B cell (primary cell): Measurements from ENCODE around the gene KEL. TPM values are rescaled to one million over a fixed set of nuclear protein-coding genes. Genes with fewer than 3 reads are reported as not detected.

Experiments used
- ATAC-seq: fragments of 200-7000 bp; cut with Tn5 transposase; one replicate; pipeline ENCODE4 v1.10.0; 2021; ENCODE audit warnings: low read depth, mild to moderate bottlenecking, moderate number of reproducible peaks, moderate library complexity
- CTCF ChIA-PET: fragments of 350-600 bp; sonication (Branson Sonifier 250); formaldehyde crosslinking; loops from one replicate; lab custom pipeline; 2021; ENCODE audit warnings: antibody characterized with exemption, inconsistent platforms; lab: Charles Lee
- POLR2A ChIA-PET: fragments of 350-600 bp; sonication (Branson Sonifier 250); formaldehyde crosslinking; loops from one replicate; lab custom pipeline; 2021; ENCODE audit warnings: antibody characterized with exemption; lab: Charles Lee
- DNase-seq: peaks from one replicate; pipeline ENCODE4 v3.0.0; 2013
- H2AFZ ChIP-seq: 2 replicates; pipeline ENCODE4 v1.6.1; 2012; ENCODE audit warnings: mild to moderate bottlenecking, low read depth, low read length; ENCODE audit not compliant: insufficient read depth, poor library complexity, severe bottlenecking
- H3K27ac ChIP-seq, 2 donors: 1 replicate in 1 of 2; 2 replicates in 1 of 2; pipeline ENCODE4 v1.5.1; 2012 to 2013; ENCODE audit warnings: low read length in 2 of 2, mild to moderate bottlenecking in 2 of 2, moderate library complexity in 1 of 2
- H3K27me3 ChIP-seq, 4 experiments: fragments of 200-600 bp in 1 of 4; sonication (generic) in 1 of 4; replicated peaks in 1 of 4; 1 replicate in 2 of 4; 2 replicates in 2 of 4; pipeline versions ENCODE4 v1.6.1 to v1.7.0; 2013 to 2016; ENCODE audit warnings: low read length in 3 of 4, mild to moderate bottlenecking in 2 of 4, mixed read lengths in 1 of 4, moderate library complexity in 1 of 4; ENCODE audit not compliant: insufficient read depth in 4 of 4, control insufficient read depth in 3 of 4; ENCODE audit errors: control extremely low read depth in 1 of 4
- H3K36me3 ChIP-seq, 2 experiments: replicated peaks in 1 of 2; 1 replicate in 1 of 2; 2 replicates in 1 of 2; pipeline versions ENCODE4 v1.6.1 to v1.7.1; 2013; ENCODE audit warnings: low read length in 1 of 2; ENCODE audit not compliant: insufficient read depth in 2 of 2, control insufficient read depth in 1 of 2; ENCODE audit errors: control extremely low read depth in 1 of 2, extremely low read depth in 1 of 2
- H3K4me1 ChIP-seq, 2 donors: fragments of 200-600 bp in 1 of 2; sonication (generic) in 1 of 2; 1 replicate in 1 of 2; 2 replicates in 1 of 2; pipeline versions ENCODE4 v1.5.1 to v1.6.1; 2013 to 2017; ENCODE audit warnings: low read length in 2 of 2; ENCODE audit not compliant: control insufficient read depth in 2 of 2, insufficient read depth in 2 of 2
- H3K4me2 ChIP-seq: replicated peaks from 2 replicates; pipeline ENCODE3; 2012; ENCODE audit warnings: mild to moderate bottlenecking, low read depth, low read length; ENCODE audit not compliant: poor library complexity, severe bottlenecking
- H3K4me3 ChIP-seq, 5 experiments: fragments of 200-600 bp in 1 of 5; sonication (generic) in 1 of 5; 1 replicate in 3 of 5; 2 replicates in 2 of 5; pipeline versions ENCODE4 v1.5.1 to v1.7.0; 2011 to 2016; ENCODE audit warnings: low read length in 4 of 5, mild to moderate bottlenecking in 4 of 5, low read depth in 2 of 5, control low read depth in 1 of 5, moderate library complexity in 1 of 5; ENCODE audit not compliant: insufficient read depth in 1 of 5; ENCODE audit errors: control extremely low read depth in 1 of 5, extremely low read depth in 1 of 5
- H3K79me2 ChIP-seq: fragments of 200-600 bp; sonication (generic); one replicate; pipeline ENCODE4 v1.6.0; 2016; ENCODE audit warnings: low read length; ENCODE audit not compliant: control insufficient read depth, insufficient read depth
- H3K9ac ChIP-seq: fragments of 200-600 bp; sonication (generic); 2 replicates; pipeline ENCODE4 v1.6.1; 2017; ENCODE audit warnings: mild to moderate bottlenecking, low read length, moderate library complexity
- H3K9me3 ChIP-seq, 3 donors: one replicate each; pipeline versions ENCODE4 v1.6.1 to v1.7.1; 2013; ENCODE audit warnings: low read length in 2 of 3; ENCODE audit not compliant: control insufficient read depth in 2 of 3, insufficient read depth in 1 of 3; ENCODE audit errors: control extremely low read depth in 1 of 3
- H4K20me1 ChIP-seq: 2 replicates; pipeline ENCODE4 v1.6.0; 2012; ENCODE audit warnings: mild to moderate bottlenecking, low read length; ENCODE audit not compliant: insufficient read depth, control insufficient read depth, poor library complexity, severe bottlenecking
- H3K27ac Mint-ChIP-seq: one replicate; pipeline ENCODE4 v1.8.0; 2021; ENCODE audit warnings: mixed read lengths
- H3K27me3 Mint-ChIP-seq: one replicate; pipeline ENCODE4 v1.8.0; 2021; ENCODE audit warnings: mixed read lengths
- H3K4me1 Mint-ChIP-seq: one replicate; pipeline ENCODE4 v1.8.0; 2021; ENCODE audit warnings: mixed read lengths
- H3K4me3 Mint-ChIP-seq: one replicate; pipeline ENCODE4 v1.8.0; 2021; ENCODE audit warnings: mixed read lengths
- H3K9me3 Mint-ChIP-seq: one replicate; pipeline ENCODE4 v1.8.0; 2022; ENCODE audit warnings: mixed read lengths; ENCODE audit not compliant: insufficient read depth
- EZH2 ChIP-seq: IDR thresholded peaks from 2 replicates; pipeline ENCODE4 v1.6.1; 2012; ENCODE audit warnings: borderline replicate concordance, low read depth, mild to moderate bottlenecking, moderate library complexity, low read length; ENCODE audit not compliant: insufficient read depth, poor library complexity, severe bottlenecking
- WGBS: methylation state at CpG from one replicate; pipeline ENCODE4 v1.1.5; 2013; ENCODE audit warnings: missing lambda C conversion rate; ENCODE audit not compliant: insufficient coverage; 5-methylcytosine and 5-hydroxymethylcytosine counted together
- intact Hi-C: fragments of 100-400 bp; cut with micrococcal nuclease; formaldehyde crosslinking; loops from one replicate; pipeline ENCODE4 v1.10.0; 2022
- polyA plus RNA-seq: library from polyadenylated mRNA; depleted of rRNA; stranded (reverse); fragments of >200 nt; gene quantifications from 2 replicates; pipeline ENCODE4 v1.2.3, GENCODE V29; 2012
- total RNA-seq, 2 donors: library from RNA; stranded (reverse); fragments of 120-200 nt in 1 of 2; gene quantifications; 1 replicate in 1 of 2; 2 replicates in 1 of 2; pipeline versions ENCODE4 v1.2.3 to v1.2.4, GENCODE V29; 2013 to 2022
- TF ChIP-seq, protein P1 (sequence below): fragments of 200-600 bp; IDR thresholded peaks from one replicate; pipeline ENCODE4 v1.8.0; 2022; ENCODE audit warnings: antibody characterized with exemption, mild to moderate bottlenecking

The KEL gene
- total and polyA plus RNA-seq, 2 donors (not counting 1 experiment from before 2014, with no cell fraction given), result 0.27 to 0.71 TPM

DNA sequence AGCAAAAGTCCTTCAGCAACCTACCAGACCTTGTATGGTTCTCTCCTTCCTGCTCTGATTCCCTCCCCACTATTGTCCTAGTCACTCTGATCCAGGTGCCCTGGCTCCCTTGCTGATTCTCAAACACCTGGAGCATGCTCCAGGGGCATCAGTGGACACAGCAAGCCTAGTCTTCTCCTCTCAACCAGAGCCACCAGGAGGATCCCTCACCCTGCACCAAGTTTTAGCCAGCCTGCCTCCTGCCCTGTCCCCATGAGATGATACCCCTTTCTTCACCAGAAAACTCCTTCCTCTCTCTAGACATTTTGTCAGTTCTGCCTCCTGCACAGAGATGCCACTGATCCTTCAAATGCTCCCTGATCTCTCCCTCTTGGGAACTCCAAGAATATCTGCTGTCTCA is 11.9 kb downstream of the KEL start:
- Histone ChIP-seq H2AFZ (no peak overlapping the region), H3K79me2 (no peaks in the 10 kb centered on the region), H4K20me1 (no peaks in the 10 kb centered on the region), H3K4me1 (no peaks in the 10 kb centered on the region), H3K36me3 (no peaks in the 10 kb centered on the region), H3K27me3 (peaks cover 0 to 7% (median 0%) of the 10 kb centered on the region in 4 experiments), H3K4me2 (no peak overlapping the region), H3K9ac (no peak overlapping the region), H3K9me3 (peaks cover 0 to 17% (median 12%) of the 10 kb centered on the region in 3 donors), H3K27ac (no peak overlapping the region), H3K4me3 (no peak overlapping the region)
- DNase-seq, result no peak
- TF ChIP-seq EZH2, result no peak
- TF ChIP-seq, protein P1, sequence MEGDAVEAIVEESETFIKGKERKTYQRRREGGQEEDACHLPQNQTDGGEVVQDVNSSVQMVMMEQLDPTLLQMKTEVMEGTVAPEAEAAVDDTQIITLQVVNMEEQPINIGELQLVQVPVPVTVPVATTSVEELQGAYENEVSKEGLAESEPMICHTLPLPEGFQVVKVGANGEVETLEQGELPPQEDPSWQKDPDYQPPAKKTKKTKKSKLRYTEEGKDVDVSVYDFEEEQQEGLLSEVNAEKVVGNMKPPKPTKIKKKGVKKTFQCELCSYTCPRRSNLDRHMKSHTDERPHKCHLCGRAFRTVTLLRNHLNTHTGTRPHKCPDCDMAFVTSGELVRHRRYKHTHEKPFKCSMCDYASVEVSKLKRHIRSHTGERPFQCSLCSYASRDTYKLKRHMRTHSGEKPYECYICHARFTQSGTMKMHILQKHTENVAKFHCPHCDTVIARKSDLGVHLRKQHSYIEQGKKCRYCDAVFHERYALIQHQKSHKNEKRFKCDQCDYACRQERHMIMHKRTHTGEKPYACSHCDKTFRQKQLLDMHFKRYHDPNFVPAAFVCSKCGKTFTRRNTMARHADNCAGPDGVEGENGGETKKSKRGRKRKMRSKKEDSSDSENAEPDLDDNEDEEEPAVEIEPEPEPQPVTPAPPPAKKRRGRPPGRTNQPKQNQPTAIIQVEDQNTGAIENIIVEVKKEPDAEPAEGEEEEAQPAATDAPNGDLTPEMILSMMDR, result no peak
- Mint-ChIP-seq H3K4me1 (no peaks in the 10 kb centered on the region), H3K4me3 (no peak overlapping the region), H3K27ac (no peak overlapping the region), H3K9me3 (peaks cover 9% of the 10 kb centered on the region), H3K27me3 (peaks cover 25% of the 10 kb centered on the region)
- POLR2A ChIA-PET, result no interaction called here
- no peak for ATAC-seq
- CTCF ChIA-PET, result no interaction called here
- intact Hi-C loops, result no loop called here

GRCh38 chr7:142948603-142949002 is 13.6 kb downstream of the KEL start:
- Mint-ChIP-seq H3K4me1 (no peaks in the 10 kb centered on the region), H3K9me3 (peaks cover 2% of the 10 kb centered on the region), H3K27ac (no peak overlapping the region), H3K4me3 (no peak overlapping the region), H3K27me3 (peaks cover 33% of the 10 kb centered on the region)
- Histone ChIP-seq H3K27ac (no peak overlapping the region), H3K4me2 (no peak overlapping the region), H3K9ac (no peak overlapping the region), H3K27me3 (peaks cover 0 to 7% (median 0%) of the 10 kb centered on the region in 4 experiments), H3K36me3 (no peaks in the 10 kb centered on the region), H3K9me3 (peaks cover 0 to 3% (median 0%) of the 10 kb centered on the region in 3 donors), H3K4me1 (no peaks in the 10 kb centered on the region), H2AFZ (no peak overlapping the region), H3K4me3 (no peak overlapping the region), H4K20me1 (no peaks in the 10 kb centered on the region), H3K79me2 (no peaks in the 10 kb centered on the region)
- intact Hi-C loops, result no loop called here
- ChIA-PET CTCF (no interaction called here), POLR2A (no interaction called here)
- no peak for ATAC-seq
- 83% methylated on average over 1 of the region's 4 CpGs for WGBS
- no peak for DNase-seq
- no peak for TF ChIP-seq EZH2
- TF ChIP-seq, protein P1, result no peak
